Naive thymus-derived CD4-positive, alpha-beta T cell (primary cell): ENCODE data around the gene ADAMTSL1. TPM values are rescaled to one million over a fixed set of nuclear protein-coding genes. Genes with fewer than 3 reads are reported as not detected.

Experiments used
- ATAC-seq: fragments of 150-1000 bp; cut with Tn5 transposase; 2 replicates; pipeline ENCODE4 v1.10.0; 2021; ENCODE audit warnings: mild to moderate bottlenecking, moderate library complexity
- CTCF ChIA-PET: fragments of 350-600 bp; sonication (Branson Sonifier 250); formaldehyde crosslinking; loops from one replicate; lab custom pipeline; 2021; ENCODE audit warnings: antibody characterized with exemption; lab: Charles Lee
- POLR2A ChIA-PET: fragments of 350-600 bp; sonication (Branson Sonifier 250); formaldehyde crosslinking; loops from one replicate; lab custom pipeline; 2021; ENCODE audit warnings: antibody characterized with exemption, inconsistent platforms; lab: Charles Lee
- DNase-seq, 9 donors: peaks; one replicate each; pipeline versions ENCODE4 v3.0.0 to v3.0.0-alpha.2; 2020 to 2022; ENCODE audit warnings: mixed read lengths in 1 of 9
- H3K27ac ChIP-seq: one replicate; pipeline ENCODE4 v1.7.0; 2013; ENCODE audit warnings: mild to moderate bottlenecking, low read depth, low read length, moderate library complexity
- H3K27me3 ChIP-seq, 2 donors: one replicate each; pipeline ENCODE4 v1.7.0; 2013; ENCODE audit warnings: low read length in 2 of 2, mild to moderate bottlenecking in 2 of 2, moderate library complexity in 2 of 2; ENCODE audit not compliant: control insufficient read depth in 2 of 2, insufficient read depth in 2 of 2
- H3K36me3 ChIP-seq, 3 experiments: 1 replicate in 2 of 3; 2 replicates in 1 of 3; pipeline ENCODE4 v1.7.0; 2013; ENCODE audit warnings: low read length in 3 of 3, mild to moderate bottlenecking in 3 of 3, moderate library complexity in 1 of 3; ENCODE audit not compliant: insufficient read depth in 3 of 3, control insufficient read depth in 2 of 3
- H3K4me1 ChIP-seq, 2 donors: one replicate each; pipeline ENCODE4 v1.7.0; 2013; ENCODE audit warnings: low read length in 2 of 2, mild to moderate bottlenecking in 2 of 2, moderate library complexity in 1 of 2; ENCODE audit not compliant: control insufficient read depth in 2 of 2, insufficient read depth in 2 of 2
- H3K4me3 ChIP-seq: 2 replicates; pipeline ENCODE4 v1.7.0; 2013; ENCODE audit warnings: mild to moderate bottlenecking, low read length
- H3K9me3 ChIP-seq, 3 experiments: 1 replicate in 2 of 3; 2 replicates in 1 of 3; pipeline ENCODE4 v1.7.0; 2013; ENCODE audit warnings: low read length in 3 of 3; ENCODE audit not compliant: control insufficient read depth in 2 of 3
- H3K27ac Mint-ChIP-seq, 9 donors: one replicate each; pipeline ENCODE4 v1.8.0; 2020 to 2022; ENCODE audit warnings: mixed read lengths in 9 of 9, mild to moderate bottlenecking in 8 of 9, moderate library complexity in 5 of 9, inconsistent platforms in 2 of 9
- H3K27me3 Mint-ChIP-seq, 5 donors: one replicate each; pipeline ENCODE4 v1.8.0; 2021 to 2022; ENCODE audit warnings: mixed read lengths in 5 of 5, mild to moderate bottlenecking in 1 of 5
- H3K36me3 Mint-ChIP-seq, 5 donors: one replicate each; pipeline ENCODE4 v1.8.0; 2020 to 2022; ENCODE audit warnings: mixed read lengths in 5 of 5, mild to moderate bottlenecking in 3 of 5, inconsistent platforms in 1 of 5
- H3K4me1 Mint-ChIP-seq, 7 donors: one replicate each; pipeline ENCODE4 v1.8.0; 2020 to 2022; ENCODE audit warnings: mixed read lengths in 7 of 7, mild to moderate bottlenecking in 3 of 7, inconsistent platforms in 1 of 7
- H3K4me3 Mint-ChIP-seq, 10 donors: one replicate each; pipeline ENCODE4 v1.8.0; 2020 to 2022; ENCODE audit warnings: mild to moderate bottlenecking in 10 of 10, mixed read lengths in 10 of 10, moderate library complexity in 6 of 10, inconsistent platforms in 2 of 10
- H3K9me3 Mint-ChIP-seq, 11 donors: one replicate each; pipeline ENCODE4 v1.8.0; 2020 to 2022; ENCODE audit warnings: mixed read lengths in 11 of 11, mild to moderate bottlenecking in 4 of 11, inconsistent platforms in 1 of 11, moderate library complexity in 1 of 11
- intact Hi-C, 2 donors: fragments of 100-400 bp; cut with micrococcal nuclease; formaldehyde crosslinking; loops; one replicate each; pipeline ENCODE4 v1.15.1; 2023
- polyA plus RNA-seq, 2 donors: library from polyadenylated mRNA; unstranded; fragments of 300-500 nt; fragmentation: Illumina TruSeq; gene quantifications; one replicate each; pipeline ENCODE4 v1.2.3, GENCODE V29; 2021
- total RNA-seq, 6 experiments: library from RNA in 5 of 6; stranded (reverse) in 5 of 6; gene quantifications; 1 replicate in 5 of 6; 2 replicates in 1 of 6; pipeline ENCODE4 v1.2.3 and lab custom pipeline; 2021 to 2026

Gene ADAMTSL1
- total and polyA plus RNA-seq, 7 experiments from 2014 or later, result not detected

DNA sequence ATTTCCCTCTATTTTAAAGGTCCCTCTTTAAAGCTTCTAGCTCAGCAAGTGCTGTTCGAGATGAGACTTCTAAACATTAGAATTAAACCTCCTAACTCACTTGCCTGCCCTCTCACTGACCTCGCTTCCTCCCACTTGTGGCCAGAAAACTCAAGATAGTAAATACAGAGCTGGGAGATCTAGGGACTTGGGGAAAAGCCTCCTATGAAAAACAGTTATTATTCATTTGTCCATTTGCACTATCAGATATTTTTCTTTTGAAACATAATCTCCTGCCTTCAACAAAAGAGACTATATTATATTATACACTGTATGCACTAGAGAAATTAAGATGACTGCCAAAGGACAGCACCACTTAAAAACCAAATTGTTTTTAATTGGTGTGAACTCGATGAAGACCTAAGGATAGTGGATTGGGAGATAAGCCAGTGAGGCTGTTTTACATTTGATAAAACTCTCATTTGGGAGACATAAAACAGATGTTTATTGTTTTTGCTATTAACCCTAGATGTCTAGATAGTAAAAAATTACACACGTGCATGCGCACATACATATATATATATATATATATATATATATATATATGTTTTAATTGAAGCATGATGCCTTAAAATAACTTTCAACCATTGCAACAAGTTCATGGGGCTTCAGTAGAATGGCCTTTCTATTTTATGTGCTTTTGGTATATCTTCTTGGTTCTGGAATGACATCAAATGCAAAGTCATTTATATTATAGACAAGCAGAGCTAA lies 229.4 kb downstream of the ADAMTSL1 start:
- H3K4me1 Mint-ChIP-seq, result peaks cover 0 to 1% (median 0%) of the 10 kb centered on the region in 7 donors
- no peak overlapping the region for H3K27ac Mint-ChIP-seq
- Histone ChIP-seq H3K27me3 (no peaks in the 10 kb centered on the region), H3K27ac (no peak overlapping the region), H3K4me1 (no peaks in the 10 kb centered on the region), H3K9me3 (no peaks in the 10 kb centered on the region), H3K36me3 (no peaks in the 10 kb centered on the region), H3K4me3 (no peak overlapping the region)
- peaks cover 0 to 8% (median 4%) of the 10 kb centered on the region in 5 donors for H3K27me3 Mint-ChIP-seq
- H3K9me3 Mint-ChIP-seq, result peaks cover 0 to 14% (median 4%) of the 10 kb centered on the region in 11 donors
- ATAC-seq (no peak), DNase-seq (no peak)
- ChIA-PET POLR2A (no interaction called here), CTCF (no interaction called here)
- no peak overlapping the region for H3K4me3 Mint-ChIP-seq
- intact Hi-C loops, result no loop called here
- H3K36me3 Mint-ChIP-seq, result peaks cover 0 to 5% (median 0%) of the 10 kb centered on the region in 5 donors

DNA sequence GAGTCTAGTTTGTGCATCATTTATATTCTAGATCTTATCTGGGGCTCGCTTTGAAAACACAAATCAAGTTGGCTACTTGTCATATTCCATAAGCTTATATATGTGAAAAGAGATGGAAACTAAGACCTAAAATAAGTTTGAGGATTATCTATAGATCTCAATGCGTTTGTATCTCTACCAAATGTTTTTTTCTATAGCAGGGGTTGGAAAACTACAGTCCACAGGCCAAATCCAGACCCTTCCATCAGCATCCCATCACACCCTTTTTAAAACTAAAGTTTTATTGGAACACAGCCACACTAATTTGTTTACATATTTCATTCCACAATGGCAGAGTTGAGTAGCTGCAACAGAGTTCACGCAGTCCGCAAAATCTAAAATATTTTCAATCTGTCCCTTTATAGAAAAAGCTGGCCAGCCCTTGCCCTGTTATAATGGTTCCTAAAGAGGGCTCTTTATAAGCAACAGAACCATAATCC lies 230.0 kb downstream of the ADAMTSL1 start:
- Histone ChIP-seq H3K27ac (no peak overlapping the region), H3K9me3 (no peaks in the 10 kb centered on the region), H3K4me3 (no peak overlapping the region), H3K4me1 (no peaks in the 10 kb centered on the region), H3K27me3 (no peaks in the 10 kb centered on the region), H3K36me3 (no peaks in the 10 kb centered on the region)
- Mint-ChIP-seq H3K27me3 (peaks cover 0 to 8% (median 4%) of the 10 kb centered on the region in 5 donors), H3K4me3 (no peak overlapping the region), H3K27ac (no peak overlapping the region), H3K9me3 (peaks cover 0 to 14% (median 4%) of the 10 kb centered on the region in 11 donors), H3K4me1 (no peaks in the 10 kb centered on the region), H3K36me3 (peaks cover 0 to 5% (median 0%) of the 10 kb centered on the region in 5 donors)
- POLR2A ChIA-PET, result no interaction called here
- intact Hi-C loops, result no loop called here
- no peak for DNase-seq
- ATAC-seq, result no peak
- CTCF ChIA-PET, result no interaction called here

DNA sequence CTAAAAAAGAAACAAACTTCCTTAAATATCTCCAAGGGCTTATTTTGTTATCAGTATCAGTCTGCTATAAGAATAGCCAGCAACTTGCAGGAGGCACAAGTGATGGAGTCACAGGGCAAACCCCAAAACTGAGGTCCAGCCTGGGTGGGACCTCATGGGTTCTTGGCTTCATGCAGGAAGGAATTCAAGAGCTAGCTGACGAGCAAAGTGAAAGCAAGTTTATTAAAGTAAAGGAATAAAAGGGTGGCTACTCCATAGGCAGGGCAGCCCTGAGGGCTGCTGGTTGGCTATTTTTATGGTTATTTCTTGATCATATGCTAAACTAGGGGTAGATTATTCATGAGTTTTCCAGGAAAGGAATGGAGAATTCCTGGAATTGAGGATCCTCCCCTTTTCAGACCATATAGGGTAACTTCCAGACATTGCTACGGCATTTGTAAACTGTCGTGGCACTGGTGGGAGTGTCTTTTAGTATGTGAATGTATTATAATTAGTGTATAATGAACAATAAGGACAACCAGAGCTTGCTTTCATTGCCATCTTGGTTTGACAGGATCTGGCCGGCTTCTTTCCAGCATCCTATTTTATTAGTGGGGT lies 231.9 kb downstream of the ADAMTSL1 start:
- Histone ChIP-seq H3K27ac (no peak overlapping the region), H3K27me3 (no peaks in the 10 kb centered on the region), H3K9me3 (no peaks in the 10 kb centered on the region), H3K4me3 (no peak overlapping the region), H3K36me3 (no peaks in the 10 kb centered on the region), H3K4me1 (no peaks in the 10 kb centered on the region)
- intact Hi-C loops, result no loop called here
- Mint-ChIP-seq H3K36me3 (peaks cover 0 to 5% (median 0%) of the 10 kb centered on the region in 5 donors), H3K9me3 (peaks cover 0 to 18% (median 4%) of the 10 kb centered on the region in 11 donors), H3K27ac (no peak overlapping the region), H3K4me3 (no peak overlapping the region), H3K27me3 (peaks cover 0 to 15% (median 11%) of the 10 kb centered on the region in 5 donors), H3K4me1 (no peaks in the 10 kb centered on the region)
- no peak for ATAC-seq
- ChIA-PET CTCF (no interaction called here), POLR2A (no interaction called here)
- DNase-seq, result no peak

DNA sequence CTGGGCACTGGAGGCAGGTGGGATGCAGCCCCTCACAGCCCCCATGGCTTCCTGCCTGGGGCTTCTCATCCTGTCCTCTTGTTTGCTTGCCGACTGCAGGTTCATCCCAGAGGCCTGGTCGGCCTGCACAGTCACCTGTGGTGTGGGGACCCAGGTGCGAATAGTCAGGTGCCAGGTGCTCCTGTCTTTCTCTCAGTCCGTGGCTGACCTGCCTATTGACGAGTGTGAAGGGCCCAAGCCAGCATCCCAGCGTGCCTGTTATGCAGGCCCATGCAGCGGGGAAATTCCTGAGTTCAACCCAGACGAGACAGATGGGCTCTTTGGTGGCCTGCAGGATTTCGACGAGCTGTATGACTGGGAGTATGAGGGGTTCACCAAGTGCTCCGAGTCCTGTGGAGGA lies 232.7 kb downstream of the ADAMTSL1 start:
- intact Hi-C loops, result no loop called here
- no peak for ATAC-seq
- CTCF ChIA-PET, result no interaction called here
- Histone ChIP-seq H3K27ac (no peak overlapping the region), H3K9me3 (no peaks in the 10 kb centered on the region), H3K36me3 (no peaks in the 10 kb centered on the region), H3K27me3 (no peaks in the 10 kb centered on the region), H3K4me1 (no peaks in the 10 kb centered on the region), H3K4me3 (no peak overlapping the region)
- POLR2A ChIA-PET, result no interaction called here
- Mint-ChIP-seq H3K27me3 (peaks cover 0 to 19% (median 11%) of the 10 kb centered on the region in 5 donors), H3K27ac (no peak overlapping the region), H3K4me1 (no peaks in the 10 kb centered on the region), H3K4me3 (no peak overlapping the region), H3K9me3 (peaks cover 0 to 15% (median 3%) of the 10 kb centered on the region in 11 donors), H3K36me3 (peaks cover 0 to 3% (median 0%) of the 10 kb centered on the region in 5 donors)
- no peak for DNase-seq

DNA sequence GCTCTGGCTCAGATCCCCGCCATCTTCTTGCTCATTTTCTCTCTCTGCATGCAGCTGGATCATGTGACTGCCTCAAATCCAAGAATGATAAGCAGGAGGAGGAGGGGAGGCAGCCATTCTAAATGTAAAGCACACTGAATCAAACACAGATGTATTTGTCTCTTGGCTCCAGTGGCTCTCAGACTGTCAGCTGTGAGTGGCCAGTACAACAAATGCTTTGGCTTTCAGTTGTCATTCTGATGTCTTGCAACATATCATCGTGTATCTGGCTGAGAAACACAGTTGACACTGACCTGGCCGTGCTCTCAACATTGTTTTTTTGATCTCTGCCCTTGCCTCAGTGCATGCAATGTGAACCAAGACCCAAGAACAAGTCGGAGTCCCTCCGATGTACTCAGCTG lies 233.1 kb downstream of the ADAMTSL1 start:
- Histone ChIP-seq H3K4me1 (no peaks in the 10 kb centered on the region), H3K9me3 (no peaks in the 10 kb centered on the region), H3K36me3 (no peaks in the 10 kb centered on the region), H3K27ac (no peak overlapping the region), H3K27me3 (no peaks in the 10 kb centered on the region), H3K4me3 (no peak overlapping the region)
- H3K4me1 Mint-ChIP-seq, result no peaks in the 10 kb centered on the region
- intact Hi-C loops, result no loop called here
- no peak overlapping the region for H3K27ac Mint-ChIP-seq
- ATAC-seq, result no peak
- peaks cover 0 to 12% (median under 1%) of the 10 kb centered on the region in 11 donors for H3K9me3 Mint-ChIP-seq
- no peaks in the 10 kb centered on the region for H3K36me3 Mint-ChIP-seq
- no peak overlapping the region for H3K4me3 Mint-ChIP-seq
- ChIA-PET POLR2A (no interaction called here), CTCF (no interaction called here)
- no peak for DNase-seq
- H3K27me3 Mint-ChIP-seq, result peaks cover 0 to 19% (median 7%) of the 10 kb centered on the region in 5 donors

DNA sequence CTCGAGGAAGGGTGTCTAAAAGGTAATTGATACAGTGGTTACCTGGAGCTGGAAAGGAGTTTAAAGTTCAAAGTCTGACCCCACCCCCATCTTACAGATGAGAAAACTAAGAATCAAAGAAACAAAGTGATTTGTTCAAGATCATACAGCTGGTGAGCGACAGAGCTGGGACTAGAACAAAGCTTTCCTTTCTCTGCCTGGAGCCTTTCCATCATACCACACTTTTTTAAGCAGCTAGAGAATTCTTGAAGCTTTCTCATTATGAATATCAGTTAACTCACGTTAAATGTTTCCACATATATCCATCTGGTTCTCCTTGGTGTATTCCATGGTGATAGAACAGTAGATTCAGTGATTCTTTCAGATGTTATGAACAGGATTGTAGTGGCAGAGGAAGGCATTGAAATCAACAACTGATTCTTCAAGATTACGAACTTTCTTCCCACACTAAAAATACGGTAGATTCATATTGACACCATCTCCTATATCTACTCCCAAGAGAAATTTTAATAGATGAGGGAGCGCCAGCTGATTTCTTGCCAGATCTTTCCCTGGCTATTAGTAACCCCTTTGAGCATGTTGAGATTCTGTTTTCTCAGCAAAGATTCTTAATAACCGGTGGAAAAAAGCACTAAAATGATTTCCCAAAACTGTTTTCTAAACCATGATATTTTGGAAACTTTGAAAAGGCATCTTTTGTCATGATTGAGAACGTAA lies 233.7 kb downstream of the ADAMTSL1 start:
- CTCF ChIA-PET, result no interaction called here
- H3K27ac ChIP-seq, result no peak overlapping the region

More for the DNA sequence above, 233.7 kb downstream of the ADAMTSL1 start:
- no peak for ATAC-seq
- no peaks in the 10 kb centered on the region for H3K4me1 ChIP-seq
- no peak overlapping the region for H3K4me3 ChIP-seq
- peaks cover 0 to 19% (median 7%) of the 10 kb centered on the region in 5 donors for H3K27me3 Mint-ChIP-seq
- no peaks in the 10 kb centered on the region for H3K36me3 Mint-ChIP-seq
- POLR2A ChIA-PET, result no interaction called here
- H3K36me3 ChIP-seq, result no peaks in the 10 kb centered on the region
- H3K27ac Mint-ChIP-seq, result no peak overlapping the region
- DNase-seq, result no peak
- no peaks in the 10 kb centered on the region for H3K27me3 ChIP-seq
- intact Hi-C loops, result no loop called here
- H3K4me3 Mint-ChIP-seq, result no peak overlapping the region
- no peaks in the 10 kb centered on the region for H3K4me1 Mint-ChIP-seq
- no peaks in the 10 kb centered on the region for H3K9me3 ChIP-seq
- peaks cover 0 to 12% (median 0%) of the 10 kb centered on the region in 11 donors for H3K9me3 Mint-ChIP-seq
